Measurements from ENCODE around the gene TMEM132C.

TMEM132C gene

DNA sequence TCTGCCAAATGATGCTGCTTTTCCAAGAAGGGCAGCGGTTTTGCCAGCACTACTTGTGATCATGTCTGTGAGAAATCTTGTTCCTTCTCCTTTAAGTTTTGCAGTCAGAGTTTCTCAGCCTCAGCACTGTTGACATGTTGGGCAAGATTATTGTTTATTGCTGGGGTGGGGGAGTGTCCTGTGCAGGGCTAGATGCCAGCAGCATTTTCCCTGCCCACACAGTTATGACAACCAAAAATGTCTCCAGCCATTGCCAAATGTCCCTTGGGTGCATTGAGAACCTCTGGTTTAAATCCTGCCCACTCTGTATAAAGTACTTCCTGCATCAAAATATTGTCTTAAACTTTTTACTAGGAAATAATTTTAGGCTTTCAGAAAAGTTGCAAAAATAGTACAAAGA, 20.0 kb downstream of the TMEM132C start:
- H3K4me3 ChIP-seq (ENCODE audit: low read depth, low read length) = no peak overlapping the region
- TF ChIP-seq, protein P1, sequence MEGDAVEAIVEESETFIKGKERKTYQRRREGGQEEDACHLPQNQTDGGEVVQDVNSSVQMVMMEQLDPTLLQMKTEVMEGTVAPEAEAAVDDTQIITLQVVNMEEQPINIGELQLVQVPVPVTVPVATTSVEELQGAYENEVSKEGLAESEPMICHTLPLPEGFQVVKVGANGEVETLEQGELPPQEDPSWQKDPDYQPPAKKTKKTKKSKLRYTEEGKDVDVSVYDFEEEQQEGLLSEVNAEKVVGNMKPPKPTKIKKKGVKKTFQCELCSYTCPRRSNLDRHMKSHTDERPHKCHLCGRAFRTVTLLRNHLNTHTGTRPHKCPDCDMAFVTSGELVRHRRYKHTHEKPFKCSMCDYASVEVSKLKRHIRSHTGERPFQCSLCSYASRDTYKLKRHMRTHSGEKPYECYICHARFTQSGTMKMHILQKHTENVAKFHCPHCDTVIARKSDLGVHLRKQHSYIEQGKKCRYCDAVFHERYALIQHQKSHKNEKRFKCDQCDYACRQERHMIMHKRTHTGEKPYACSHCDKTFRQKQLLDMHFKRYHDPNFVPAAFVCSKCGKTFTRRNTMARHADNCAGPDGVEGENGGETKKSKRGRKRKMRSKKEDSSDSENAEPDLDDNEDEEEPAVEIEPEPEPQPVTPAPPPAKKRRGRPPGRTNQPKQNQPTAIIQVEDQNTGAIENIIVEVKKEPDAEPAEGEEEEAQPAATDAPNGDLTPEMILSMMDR (conservative IDR thresholded peaks at IDR 0.05; ENCODE audit: low read depth, low read length) = no peak

DNA sequence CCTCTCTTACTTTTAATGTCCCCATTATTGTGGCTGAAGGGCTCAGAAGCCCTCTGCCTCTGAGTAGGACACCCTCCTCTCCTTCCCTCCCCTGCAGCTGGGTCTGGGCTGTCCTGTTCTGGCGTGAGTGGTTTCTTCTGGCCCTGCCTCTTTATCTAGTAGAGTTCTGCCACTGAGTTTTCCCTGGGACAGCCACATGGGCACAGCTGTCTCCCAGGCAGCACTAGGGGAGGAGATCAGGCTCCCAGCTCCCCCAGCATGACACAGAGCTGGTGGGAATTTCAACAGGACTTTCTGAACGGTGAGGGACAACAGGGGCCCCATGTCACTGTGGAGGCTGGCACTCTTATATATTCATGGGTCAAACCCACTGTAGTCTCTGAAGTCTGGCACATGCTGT, 21.4 kb downstream of the TMEM132C start:
- no peak overlapping the region for H3K4me3 ChIP-seq (ENCODE audit: low read depth, low read length)
- TF ChIP-seq, protein P1 (conservative IDR thresholded peaks at IDR 0.05; ENCODE audit: low read depth, low read length) = no peak
- no peak for DNase-seq (ENCODE audit: low read depth)

More for the DNA sequence above, 20.0 kb downstream of the TMEM132C start:
- DNase-seq (ENCODE audit: low read depth) = no peak

DNA sequence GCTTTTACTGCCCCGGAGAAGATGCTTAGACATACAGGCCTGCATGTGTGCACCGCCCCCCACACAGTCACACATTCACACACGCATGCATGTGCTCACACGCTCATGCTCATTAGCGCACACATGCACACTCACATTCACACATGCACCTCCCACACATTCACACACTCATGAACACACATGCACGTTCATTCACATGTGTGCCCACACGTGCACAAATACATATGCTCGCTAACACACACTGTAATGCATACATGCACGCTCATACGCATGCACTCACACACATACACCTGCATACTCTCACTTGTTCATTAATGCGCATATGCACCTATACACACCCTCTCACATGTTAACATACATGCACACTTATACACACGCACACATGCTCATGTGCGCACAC, 21.9 kb downstream of the TMEM132C start:
- TF ChIP-seq, protein P1 (conservative IDR thresholded peaks at IDR 0.05; ENCODE audit: low read depth, low read length) = no peak
- H3K4me3 ChIP-seq (ENCODE audit: low read depth, low read length) = no peak overlapping the region
- DNase-seq (ENCODE audit: low read depth) = no peak

- TF ChIP-seq, protein P1 (conservative IDR thresholded peaks at IDR 0.05; ENCODE audit: low read depth, low read length) = no peak
- DNase-seq (ENCODE audit: low read depth) = no peak
- no peak overlapping the region for H3K4me3 ChIP-seq (ENCODE audit: low read depth, low read length)
Observed at GRCh38 chr12:128290938-128291337, 24.0 kb downstream of the TMEM132C start.

GRCh38 chr12:128298091-128298748, 31.2 kb downstream of the TMEM132C start:
- no peak overlapping the region for H3K4me3 ChIP-seq (ENCODE audit: low read depth, low read length)
- no peak for DNase-seq (ENCODE audit: low read depth)
- TF ChIP-seq, protein P1 (conservative IDR thresholded peaks at IDR 0.05; ENCODE audit: low read depth, low read length) = no peak

- DNase-seq (ENCODE audit: low read depth) = no peak
- TF ChIP-seq, protein P1 (conservative IDR thresholded peaks at IDR 0.05; ENCODE audit: low read depth, low read length) = no peak
- H3K4me3 ChIP-seq (ENCODE audit: low read depth, low read length) = no peak overlapping the region
Observed at GRCh38 chr12:128305336-128305892, 38.4 kb downstream of the TMEM132C start.

GRCh38 chr12:128307791-128308190, 40.8 kb downstream of the TMEM132C start:
- TF ChIP-seq, protein P1 (conservative IDR thresholded peaks at IDR 0.05; ENCODE audit: low read depth, low read length) = no peak
- no peak overlapping the region for H3K4me3 ChIP-seq (ENCODE audit: low read depth, low read length)
- no peak for DNase-seq (ENCODE audit: low read depth)
